ENCODE results near the gene GALNT9.
A peak's percentile ranks its signal among the peaks of the same experiment; 100 is the strongest.

The GALNT9 gene

DNA sequence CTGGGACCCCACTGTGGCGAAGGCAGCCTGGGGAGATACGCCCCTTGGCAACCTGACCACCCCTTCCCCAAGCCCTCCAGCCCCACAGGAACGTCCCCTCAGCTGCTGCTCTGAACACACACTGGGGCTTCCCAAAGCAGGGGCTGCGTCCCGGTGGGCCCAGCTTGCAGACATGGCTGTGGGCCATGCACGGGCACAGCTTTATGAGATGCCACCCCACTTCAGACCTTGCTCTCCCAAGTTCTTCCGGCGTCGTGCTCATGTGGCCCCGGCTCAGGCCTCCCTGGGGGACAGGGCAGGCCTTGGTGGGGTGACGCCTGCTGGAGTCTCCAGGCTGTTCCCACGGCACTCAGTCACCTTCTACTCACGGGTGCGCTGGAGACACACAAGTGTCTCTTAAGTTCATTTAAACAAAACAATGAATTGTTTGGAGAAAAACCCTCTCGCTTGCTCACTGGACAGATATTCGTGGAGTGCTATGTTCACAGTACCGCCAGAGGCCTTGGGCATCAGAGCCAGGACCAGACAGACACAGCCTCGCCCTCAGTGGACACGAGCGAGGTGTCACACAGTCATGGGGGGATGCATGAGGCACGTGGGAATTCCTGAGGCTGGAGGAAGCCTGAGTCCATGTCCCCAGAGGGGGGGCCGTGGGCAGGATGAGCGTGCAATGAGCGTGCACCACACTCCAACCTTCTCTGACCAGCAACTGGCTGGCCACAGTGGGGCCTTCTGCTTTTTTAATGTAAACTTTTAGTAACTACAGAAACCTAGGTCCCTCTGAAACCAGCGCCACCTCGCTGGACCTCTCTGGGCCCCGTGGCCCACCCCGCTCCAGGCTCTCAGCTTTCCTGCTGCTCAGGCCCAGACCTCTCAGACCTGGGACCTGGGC is 4.3 kb downstream of the GALNT9 start:
- H3K4me3 ChIP-seq (ENCODE audit: insufficient read depth in 1 of 2, low read depth in 1 of 2, low read length in 2 of 2), result no peak overlapping the region
- H3K36me3 ChIP-seq (ENCODE audit: control insufficient read depth in 1 of 2, insufficient read depth in 2 of 2, low read depth in 1 of 2, low read length in 2 of 2), result no peaks in the 10 kb centered on the region
- H2BK120ac ChIP-seq (ENCODE audit: low read depth, low read length), result no peak overlapping the region
- H3K9ac ChIP-seq (ENCODE audit: low read length), result no peak overlapping the region
- H2BK15ac ChIP-seq (ENCODE audit: low read depth, poor library complexity, severe bottlenecking), result no peak overlapping the region
- peak overlapping the region; percentile 61 for H4K91ac ChIP-seq (ENCODE audit: low read length)
- H4K8ac ChIP-seq (ENCODE audit: low read length), result no peak overlapping the region
- H3K4me1 ChIP-seq (ENCODE audit: control insufficient read depth, insufficient read depth, low read depth, low read length), result peaks cover 1% of the 10 kb centered on the region
- no peak overlapping the region for H3K4ac ChIP-seq (ENCODE audit: low read depth in 1 of 2, low read length in 2 of 2)
- 79% methylated on average over 28 of the region's 28 CpGs for WGBS
- peaks cover 0 to 38% of the 10 kb centered on the region in 2 experiments for H3K27me3 ChIP-seq (ENCODE audit: control insufficient read depth in 1 of 2, insufficient read depth in 1 of 2, low read length in 2 of 2)
- no peak overlapping the region for H2BK5ac ChIP-seq (ENCODE audit: low read depth, low read length, poor library complexity, severe bottlenecking)
- H3K4me2 ChIP-seq (ENCODE audit: low read length, poor library complexity, severe bottlenecking), result no peak overlapping the region
- H2AK5ac ChIP-seq (ENCODE audit: low read length, severe bottlenecking), result no peak overlapping the region
- no peak overlapping the region for H3K27ac ChIP-seq (ENCODE audit: low read length, poor library complexity, severe bottlenecking)
- no peaks in the 10 kb centered on the region for H3K9me3 ChIP-seq (ENCODE audit: control insufficient read depth, low read length)
- H3K18ac ChIP-seq (ENCODE audit: low read depth in 1 of 2, low read length in 2 of 2), result no peak overlapping the region
- H3K14ac ChIP-seq (ENCODE audit: low read length in 2 of 2), result no peak overlapping the region
- no peak overlapping the region for H2AFZ ChIP-seq (ENCODE audit: low read depth, low read length)
- H2BK12ac ChIP-seq (ENCODE audit: low read length in 2 of 2), result no peak overlapping the region
- no peak overlapping the region for H3K23ac ChIP-seq (ENCODE audit: low read length in 2 of 2)
- DNase-seq, result no peak
- H3K79me1 ChIP-seq (replicated peaks; ENCODE audit: low read length, poor library complexity, severe bottlenecking), result no peaks in the 10 kb centered on the region

DNA sequence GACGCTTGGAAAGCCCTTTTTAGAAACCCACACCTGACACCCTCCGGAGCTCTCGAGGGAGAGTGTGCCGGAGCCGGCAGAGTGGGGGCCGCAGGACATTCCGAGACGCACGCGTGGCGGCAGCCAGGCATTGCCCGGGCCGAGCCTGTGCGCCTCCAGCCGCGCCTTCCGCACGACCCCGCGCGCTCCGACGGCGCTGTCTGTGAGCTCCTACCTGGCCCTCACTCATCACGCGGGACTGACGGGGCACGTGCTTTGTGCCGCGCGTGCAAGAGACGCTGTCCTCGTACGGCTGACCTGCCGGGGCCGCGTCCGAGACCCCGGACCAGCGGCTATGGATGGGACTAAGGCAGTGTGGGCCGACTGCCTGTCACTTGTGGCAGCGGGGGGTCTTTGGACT is 5.2 kb downstream of the GALNT9 start:
- Histone ChIP-seq H3K36me3 (ENCODE audit: control insufficient read depth in 1 of 2, insufficient read depth in 2 of 2, low read depth in 1 of 2, low read length in 2 of 2) (no peaks in the 10 kb centered on the region), H3K14ac (ENCODE audit: low read length in 2 of 2) (no peak overlapping the region), H3K4ac (ENCODE audit: low read depth in 1 of 2, low read length in 2 of 2) (no peak overlapping the region), H3K27me3 (ENCODE audit: control insufficient read depth in 1 of 2, insufficient read depth in 1 of 2, low read length in 2 of 2) (peaks cover 0 to 44% of the 10 kb centered on the region in 2 experiments), H2AK5ac (ENCODE audit: low read length, severe bottlenecking) (no peak overlapping the region), H4K91ac (ENCODE audit: low read length) (no peak overlapping the region), H3K4me1 (ENCODE audit: control insufficient read depth, insufficient read depth, low read depth, low read length) (peaks cover 1% of the 10 kb centered on the region), H3K79me1 (replicated peaks; ENCODE audit: low read length, poor library complexity, severe bottlenecking) (no peaks in the 10 kb centered on the region), H2AFZ (ENCODE audit: low read depth, low read length) (no peak overlapping the region), H3K9me3 (ENCODE audit: control insufficient read depth, low read length) (no peaks in the 10 kb centered on the region), H3K18ac (ENCODE audit: low read depth in 1 of 2, low read length in 2 of 2) (no peak overlapping the region), H3K4me3 (ENCODE audit: insufficient read depth in 1 of 2, low read depth in 1 of 2, low read length in 2 of 2) (no peak overlapping the region), H2BK15ac (ENCODE audit: low read depth, poor library complexity, severe bottlenecking) (no peak overlapping the region), H4K8ac (ENCODE audit: low read length) (no peak overlapping the region), H3K23ac (ENCODE audit: low read length in 2 of 2) (no peak overlapping the region), H3K4me2 (ENCODE audit: low read length, poor library complexity, severe bottlenecking) (no peak overlapping the region), H3K9ac (ENCODE audit: low read length) (no peak overlapping the region), H3K27ac (ENCODE audit: low read length, poor library complexity, severe bottlenecking) (no peak overlapping the region), H2BK120ac (ENCODE audit: low read depth, low read length) (no peak overlapping the region), H2BK5ac (ENCODE audit: low read depth, low read length, poor library complexity, severe bottlenecking) (no peak overlapping the region), H2BK12ac (ENCODE audit: low read length in 2 of 2) (no peak overlapping the region)
- no peak for DNase-seq
- 92% methylated on average over 42 of the region's 42 CpGs for WGBS

DNA sequence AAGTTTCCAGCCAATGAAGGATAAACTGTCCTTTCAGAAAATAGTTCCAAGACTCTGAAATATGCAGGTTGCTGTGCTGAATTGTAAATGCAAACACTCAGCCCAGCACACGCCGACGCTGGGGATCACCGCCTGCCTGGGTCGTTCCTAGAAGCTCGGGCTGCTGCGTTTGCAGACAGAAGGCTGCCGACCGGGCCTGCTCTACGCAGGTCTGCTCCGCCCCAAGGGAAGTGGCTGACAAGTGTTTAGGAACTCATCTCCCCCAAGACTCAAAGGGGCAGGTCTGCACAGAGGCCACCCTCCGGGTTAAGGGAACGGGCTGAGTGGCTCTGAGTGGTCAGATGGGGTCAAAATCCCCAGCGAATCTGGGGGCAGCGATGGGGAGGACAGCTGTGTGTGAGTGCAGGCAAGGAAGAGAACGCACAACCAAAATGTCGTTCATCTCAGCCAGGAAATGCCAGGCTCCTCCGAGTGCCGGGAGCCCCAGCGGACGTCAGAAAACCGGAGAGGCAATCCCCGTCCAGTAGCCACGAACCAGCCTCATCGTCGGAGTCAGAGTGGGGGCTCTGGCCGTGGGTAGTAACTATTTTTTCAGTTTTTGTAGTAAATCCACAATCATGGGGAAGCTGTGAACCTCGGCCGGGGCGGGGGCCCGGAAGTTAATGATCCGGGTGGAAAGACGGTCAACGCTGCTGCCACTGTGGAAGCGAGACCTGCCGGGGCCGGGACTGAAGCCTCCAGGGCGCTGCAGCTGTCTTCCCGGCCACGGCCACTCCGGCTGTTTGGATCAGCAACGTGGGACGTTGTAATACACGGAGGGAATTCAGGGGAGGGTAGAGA is 6.0 kb downstream of the GALNT9 start:
- 74% methylated on average over 42 of the region's 44 CpGs for WGBS
- H3K14ac ChIP-seq (ENCODE audit: low read length in 2 of 2), result no peak overlapping the region

More for the DNA sequence above, 6.0 kb downstream of the GALNT9 start:
- no peak overlapping the region for H3K18ac ChIP-seq (ENCODE audit: low read depth in 1 of 2, low read length in 2 of 2)
- H3K4me2 ChIP-seq (ENCODE audit: low read length, poor library complexity, severe bottlenecking), result no peak overlapping the region
- H3K9ac ChIP-seq (ENCODE audit: low read length), result no peak overlapping the region
- H3K4me3 ChIP-seq (ENCODE audit: insufficient read depth in 1 of 2, low read depth in 1 of 2, low read length in 2 of 2), result no peak overlapping the region
- no peaks in the 10 kb centered on the region for H3K79me1 ChIP-seq (replicated peaks; ENCODE audit: low read length, poor library complexity, severe bottlenecking)
- no peak overlapping the region for H2AK5ac ChIP-seq (ENCODE audit: low read length, severe bottlenecking)
- H3K27ac ChIP-seq (ENCODE audit: low read length, poor library complexity, severe bottlenecking), result no peak overlapping the region
- no peak overlapping the region for H2BK12ac ChIP-seq (ENCODE audit: low read length in 2 of 2)
- H2BK15ac ChIP-seq (ENCODE audit: low read depth, poor library complexity, severe bottlenecking), result no peak overlapping the region
- H3K23ac ChIP-seq (ENCODE audit: low read length in 2 of 2), result no peak overlapping the region
- H3K9me3 ChIP-seq (ENCODE audit: control insufficient read depth, low read length), result no peaks in the 10 kb centered on the region
- H3K36me3 ChIP-seq (ENCODE audit: control insufficient read depth in 1 of 2, insufficient read depth in 2 of 2, low read depth in 1 of 2, low read length in 2 of 2), result no peaks in the 10 kb centered on the region
- H2AFZ ChIP-seq (ENCODE audit: low read depth, low read length), result no peak overlapping the region
- H2BK120ac ChIP-seq (ENCODE audit: low read depth, low read length), result no peak overlapping the region
- H3K4ac ChIP-seq (ENCODE audit: low read depth in 1 of 2, low read length in 2 of 2), result no peak overlapping the region
- H3K27me3 ChIP-seq (ENCODE audit: control insufficient read depth in 1 of 2, insufficient read depth in 1 of 2, low read length in 2 of 2), result peaks cover 0 to 52% of the 10 kb centered on the region in 2 experiments
- H3K4me1 ChIP-seq (ENCODE audit: control insufficient read depth, insufficient read depth, low read depth, low read length), result peaks cover 1% of the 10 kb centered on the region
- no peak overlapping the region for H4K8ac ChIP-seq (ENCODE audit: low read length)
- H2BK5ac ChIP-seq (ENCODE audit: low read depth, low read length, poor library complexity, severe bottlenecking), result no peak overlapping the region
- H4K91ac ChIP-seq (ENCODE audit: low read length), result no peak overlapping the region
- no peak for DNase-seq
